Right lung (tissue), 5 donors: ENCODE results near the gene MBNL3. TPM values are rescaled to one million over a fixed set of nuclear protein-coding genes. Genes with fewer than 3 reads are reported as not detected.
"Not testable (repeated sequence)": the region's sequence is repeated elsewhere in the genome, so short reads cannot be mapped to it uniquely, and the experiment has no call there.

Experiments
- DNase-seq, 2 donors: peaks; one replicate each; pipeline ENCODE4 v3.0.0-alpha.2; 2013
- polyA plus RNA-seq, 5 donors: library from polyadenylated mRNA; unstranded; fragments of 120-200 nt; gene quantifications; one replicate each; pipeline versions ENCODE4 v1.2.1 to v1.2.3, GENCODE V29; 2013; ENCODE audit warnings: inconsistent platforms in 1 of 5, low replicate concordance in 1 of 5; ENCODE audit not compliant: insufficient read length in 5 of 5, insufficient read depth in 1 of 5

Gene MBNL3
- polyA plus RNA-seq, 5 donors: 10.6 to 24.3 (median 19.4) TPM

GRCh38 chrX:132378281-132378680 is 110.6 kb downstream of the MBNL3 start:
- no peak for DNase-seq

GRCh38 chrX:132375941-132376340 is 112.9 kb downstream of the MBNL3 start:
- no peak for DNase-seq

DNA sequence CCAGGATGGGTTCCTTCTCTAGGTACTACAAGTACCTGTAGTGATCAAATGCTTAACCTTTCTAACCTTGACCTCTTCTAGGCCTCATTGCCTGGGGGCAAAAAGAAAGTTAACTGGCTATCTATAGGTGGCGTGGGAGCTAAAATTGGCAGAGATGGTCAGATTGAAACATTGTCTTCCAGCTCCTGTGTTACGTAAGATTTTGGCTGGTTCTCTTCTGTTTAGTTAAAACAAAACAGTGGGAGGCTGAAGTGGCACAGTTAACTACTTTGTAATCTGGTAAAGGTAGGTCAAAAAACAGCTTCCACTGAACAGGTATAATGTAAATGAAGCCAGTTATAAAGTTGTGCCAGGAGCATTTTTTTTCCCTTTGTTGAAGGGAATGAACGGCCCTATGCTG is 115.2 kb downstream of the MBNL3 start:
- DNase-seq: no peak

- no peak for DNase-seq
These were observed 119.1 kb downstream of the MBNL3 start for GRCh38 chrX:132369617-132370326.

GRCh38 chrX:132367984-132368383 is 120.9 kb downstream of the MBNL3 start:
- DNase-seq: no peak

- DNase-seq: no peak
These were observed 121.5 kb downstream of the MBNL3 start for GRCh38 chrX:132367314-132367713.

- no peak for DNase-seq
These were observed 123.3 kb downstream of the MBNL3 start for GRCh38 chrX:132365490-132365889.

GRCh38 chrX:132364313-132364712 is 124.5 kb downstream of the MBNL3 start:
- DNase-seq: no peak

- DNase-seq: no peak
These were observed 135.4 kb downstream of the MBNL3 start for GRCh38 chrX:132353430-132353829.

DNA sequence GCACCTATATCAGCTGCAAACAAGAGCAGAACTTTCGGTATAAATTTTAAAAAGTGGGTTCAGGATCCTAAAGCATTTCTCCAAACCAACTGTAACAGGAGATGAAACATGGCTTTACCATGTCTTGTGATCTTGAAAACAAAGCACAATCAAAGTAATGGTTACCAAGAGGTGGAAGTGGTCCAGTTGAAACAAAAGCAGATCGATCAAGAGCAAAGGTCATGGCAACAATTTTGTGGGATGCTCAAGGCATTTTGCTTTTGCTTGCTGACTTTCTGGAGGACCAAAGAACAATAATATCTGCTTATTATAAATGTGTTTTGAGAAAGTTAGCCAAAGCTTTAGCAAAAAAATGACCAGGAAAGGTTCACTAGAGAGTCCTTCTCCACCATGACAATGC is 152.7 kb downstream of the MBNL3 start:
- no peak for DNase-seq

DNA sequence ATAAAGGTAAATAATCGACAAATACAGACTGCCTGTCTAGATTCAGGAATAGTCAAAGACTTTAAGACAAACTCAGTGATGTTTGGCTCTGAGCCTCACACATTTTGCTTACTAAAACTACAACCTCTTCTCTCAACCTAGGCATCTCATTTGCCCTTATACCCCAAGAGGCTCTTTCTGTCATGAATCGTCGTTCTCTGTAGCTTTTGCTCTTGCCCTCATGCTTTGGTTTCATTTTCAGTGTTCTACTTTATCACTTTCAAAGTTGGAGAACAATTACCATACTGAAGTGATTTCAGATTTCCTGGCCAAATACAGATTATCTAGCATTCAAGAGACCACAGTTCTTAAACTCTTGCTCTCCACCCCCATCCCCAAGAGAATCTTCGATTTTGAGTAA is 155.5 kb downstream of the MBNL3 start:
- DNase-seq: no peak

DNA sequence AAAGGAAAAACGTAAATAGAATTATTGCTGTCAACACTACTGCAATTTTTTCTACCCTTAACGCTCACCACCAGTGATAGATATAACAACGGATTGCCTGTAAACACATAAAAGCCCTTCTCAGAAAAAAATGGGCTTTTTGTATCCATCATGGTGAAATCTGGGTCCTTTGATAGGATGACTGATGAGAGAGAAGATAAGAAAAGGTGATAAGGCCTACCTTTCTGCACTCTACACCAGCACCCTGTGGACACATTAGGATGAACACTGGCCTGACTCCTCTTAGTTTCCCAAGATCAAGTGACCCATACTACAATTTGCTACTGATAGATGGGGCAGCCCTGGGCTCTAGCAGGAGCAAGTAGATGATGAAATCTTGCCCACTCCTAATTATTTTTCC is 157.3 kb downstream of the MBNL3 start:
- no peak for DNase-seq

- no peak for DNase-seq
These were observed 157.8 kb downstream of the MBNL3 start for GRCh38 chrX:132331000-132331399.

DNA sequence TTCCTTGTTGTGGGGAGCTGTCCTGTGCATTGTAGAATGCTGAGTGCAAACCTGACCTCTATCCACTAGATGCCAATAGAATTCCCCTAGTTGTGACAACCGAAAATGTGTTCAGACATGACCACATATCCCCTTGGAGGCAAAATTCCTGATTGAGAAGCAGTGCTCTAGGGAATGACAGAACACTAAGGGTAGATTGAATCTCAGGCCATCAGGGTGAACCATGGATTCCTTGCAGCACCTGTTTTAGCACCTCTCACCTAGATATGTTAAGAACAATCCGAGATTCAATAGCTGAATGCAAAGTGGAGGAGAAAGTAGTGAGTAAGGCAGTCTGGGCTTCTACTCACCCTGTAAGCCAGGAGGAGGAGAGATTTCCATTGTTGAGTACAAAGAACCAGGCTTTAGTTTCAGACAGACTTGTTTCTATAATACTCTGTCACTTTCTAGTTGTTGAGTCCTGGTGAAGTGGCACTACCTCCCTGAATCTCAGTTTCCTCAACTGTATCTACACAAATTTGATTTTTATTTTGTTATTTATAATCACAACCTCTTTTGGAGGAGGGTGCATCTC is 158.6 kb downstream of the MBNL3 start:
- no peak for DNase-seq

DNA sequence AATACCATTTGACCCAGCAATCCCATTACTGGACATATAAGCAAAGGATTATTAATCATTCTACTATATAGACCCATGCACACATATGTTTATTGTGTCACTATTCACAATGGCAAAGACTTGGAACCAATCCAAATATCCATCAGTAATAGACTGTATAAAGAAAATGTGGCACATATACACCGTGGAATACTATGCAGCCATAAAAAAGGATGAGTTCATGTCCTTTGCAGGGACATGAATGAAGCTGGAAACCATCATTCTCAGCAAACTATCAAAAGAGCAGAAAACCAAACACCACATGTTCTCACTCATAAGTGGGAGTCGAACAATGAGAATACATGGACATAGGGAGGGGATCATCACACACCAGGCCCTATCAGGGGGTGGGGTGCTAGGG is 161.9 kb downstream of the MBNL3 start:
- not testable (repeated sequence) for DNase-seq
